Activated CD8-positive, alpha-beta memory T cell treated with anti-CD3 and anti-CD28 coated beads, Interleukin-2, amount 50 U/mL, for 1 hour (primary cell): ENCODE results near the gene ZBTB46.
"Not testable (repeated sequence)": the region's sequence is repeated elsewhere in the genome, so short reads cannot be mapped to it uniquely, and the experiment has no call there.

Source experiments
- DNase-seq: peaks from one replicate; pipeline ENCODE4 v3.0.0-alpha.2; 2020; ENCODE audit errors: extremely low read depth

Gene ZBTB46

GRCh38 chr20:63858393-63859165 lies 27.5 kb upstream of the ZBTB46 start:
- no peak for DNase-seq

DNA sequence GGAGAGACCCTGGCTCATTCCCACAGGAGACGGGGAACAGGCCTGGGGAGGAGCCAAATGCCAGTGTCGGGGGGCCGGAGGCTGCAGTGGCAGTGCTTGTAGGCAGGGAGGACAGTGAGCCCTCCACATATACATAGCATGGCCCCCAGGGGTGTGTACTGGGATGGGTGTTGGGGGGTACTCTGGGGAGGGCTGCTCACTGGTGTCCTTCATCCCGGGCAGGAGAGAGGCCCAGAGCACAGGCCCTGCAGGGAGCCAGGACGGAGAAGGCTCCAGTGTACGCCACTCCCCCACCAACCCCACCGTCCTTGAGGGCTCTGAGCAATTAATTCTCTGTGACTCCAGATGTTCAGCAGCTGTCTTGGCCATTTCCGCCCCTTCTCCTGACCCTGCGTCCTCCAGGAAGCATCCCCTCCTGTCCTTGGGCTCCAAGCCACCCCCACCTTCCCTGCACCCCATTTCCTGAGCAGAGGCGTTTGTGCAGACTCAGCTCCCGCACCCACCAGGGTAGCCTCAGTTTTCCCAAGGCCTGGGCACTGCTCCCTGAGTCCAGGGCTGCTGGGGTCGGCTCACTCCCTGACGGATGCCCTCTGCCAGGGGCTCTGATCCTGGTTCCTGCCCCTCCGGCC lies 26.8 kb upstream of the ZBTB46 start:
- DNase-seq, result no peak

DNA sequence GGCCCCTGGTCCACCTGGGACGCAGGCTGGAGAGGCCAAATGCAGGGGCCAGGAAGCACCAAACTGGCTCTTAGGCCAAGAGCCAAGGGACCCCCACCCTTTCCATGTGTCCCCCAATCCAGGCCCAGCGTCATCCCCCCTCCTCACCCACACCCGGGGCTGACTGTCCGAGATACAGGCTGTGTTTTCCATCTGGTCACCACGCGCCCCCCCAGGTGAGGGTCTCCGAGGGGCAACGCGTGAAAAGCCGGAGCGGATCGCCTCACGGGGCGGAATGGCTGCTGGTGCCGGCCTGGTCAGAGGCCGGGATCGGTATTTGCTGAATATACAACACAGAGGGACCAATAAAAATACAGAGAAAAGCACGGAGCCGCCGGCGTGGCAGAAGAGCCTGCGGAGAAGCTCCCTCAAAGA lies 25.0 kb upstream of the ZBTB46 start:
- no peak for DNase-seq

GRCh38 chr20:63855363-63856097 lies 24.5 kb upstream of the ZBTB46 start:
- no peak for DNase-seq

- DNase-seq, result no peak
These were observed 23.8 kb upstream of the ZBTB46 start for GRCh38 chr20:63854766-63855362.

DNA sequence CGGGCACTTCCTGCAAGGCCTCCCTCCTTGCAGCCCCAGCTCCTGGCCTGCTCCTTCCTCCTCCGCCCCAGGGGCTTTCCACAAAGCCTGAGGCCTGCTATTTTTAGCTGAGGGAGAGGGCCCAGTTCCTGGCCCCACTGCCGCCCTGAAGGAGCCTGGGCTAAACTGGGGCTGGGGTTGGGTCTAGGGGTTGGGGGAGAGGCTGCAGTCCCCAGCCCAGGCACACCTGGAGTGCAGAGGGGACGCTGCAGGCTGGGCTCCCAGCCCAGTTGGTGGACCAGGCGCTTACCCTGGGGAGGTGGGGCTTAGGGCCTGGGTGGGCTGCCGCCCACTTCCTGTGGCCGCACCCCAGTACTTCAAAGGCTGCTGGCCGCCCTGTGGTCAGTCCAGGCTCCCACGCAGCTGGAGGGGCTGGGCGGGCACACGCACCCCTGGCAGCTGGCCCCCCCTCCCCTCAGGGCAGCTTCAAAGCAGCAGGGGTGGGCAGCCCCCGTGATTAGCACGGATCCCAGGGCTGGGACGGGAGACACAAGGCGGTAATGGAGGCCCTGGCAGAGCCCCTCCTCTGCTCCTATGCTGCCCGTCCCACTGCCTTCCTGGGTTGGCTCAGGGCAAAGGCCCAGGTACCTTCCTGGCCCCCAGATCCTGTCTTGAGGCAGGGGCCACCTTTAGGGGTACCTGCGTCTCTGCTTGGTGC lies 23.2 kb upstream of the ZBTB46 start:
- DNase-seq, result no peak

DNA sequence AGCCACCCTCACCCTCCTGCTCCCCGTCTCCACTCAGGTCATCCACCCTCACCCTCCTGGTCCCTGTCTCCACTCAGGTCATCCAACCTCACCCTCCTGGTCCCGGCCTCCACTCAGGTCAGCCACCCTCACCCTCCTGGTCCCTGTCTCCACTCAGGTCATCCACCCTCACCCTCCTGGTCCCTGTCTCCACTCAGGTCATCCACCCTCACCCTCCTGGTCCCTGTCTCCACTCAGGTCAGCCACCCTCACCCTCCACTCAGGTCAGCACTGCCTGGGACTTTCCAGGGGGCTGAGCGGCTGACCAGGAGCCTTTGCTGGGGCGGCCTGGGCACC lies 22.6 kb upstream of the ZBTB46 start:
- not testable (repeated sequence) for DNase-seq

DNA sequence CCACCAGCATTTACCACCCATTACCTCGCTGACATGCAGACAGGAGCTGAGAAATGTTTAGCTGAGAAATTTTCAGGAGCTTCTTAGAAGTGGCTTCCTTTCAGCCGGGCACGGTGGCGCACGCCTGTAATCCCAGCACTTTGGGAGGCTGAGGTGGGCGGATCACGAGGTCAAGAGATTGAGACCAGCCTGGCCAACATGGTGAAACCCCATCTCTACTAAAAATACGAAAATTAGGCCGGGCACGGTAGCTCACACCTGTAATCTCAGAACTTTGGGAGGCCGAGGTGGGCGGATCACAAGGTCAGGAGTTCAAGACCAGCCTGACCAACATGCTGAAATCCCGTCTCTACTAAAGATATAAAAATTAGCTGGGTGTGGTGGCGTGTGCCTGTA lies 20.5 kb upstream of the ZBTB46 start:
- DNase-seq, result not testable (repeated sequence)

- DNase-seq, result no peak
These were observed 19.9 kb upstream of the ZBTB46 start for GRCh38 chr20:63850689-63851547.

DNA sequence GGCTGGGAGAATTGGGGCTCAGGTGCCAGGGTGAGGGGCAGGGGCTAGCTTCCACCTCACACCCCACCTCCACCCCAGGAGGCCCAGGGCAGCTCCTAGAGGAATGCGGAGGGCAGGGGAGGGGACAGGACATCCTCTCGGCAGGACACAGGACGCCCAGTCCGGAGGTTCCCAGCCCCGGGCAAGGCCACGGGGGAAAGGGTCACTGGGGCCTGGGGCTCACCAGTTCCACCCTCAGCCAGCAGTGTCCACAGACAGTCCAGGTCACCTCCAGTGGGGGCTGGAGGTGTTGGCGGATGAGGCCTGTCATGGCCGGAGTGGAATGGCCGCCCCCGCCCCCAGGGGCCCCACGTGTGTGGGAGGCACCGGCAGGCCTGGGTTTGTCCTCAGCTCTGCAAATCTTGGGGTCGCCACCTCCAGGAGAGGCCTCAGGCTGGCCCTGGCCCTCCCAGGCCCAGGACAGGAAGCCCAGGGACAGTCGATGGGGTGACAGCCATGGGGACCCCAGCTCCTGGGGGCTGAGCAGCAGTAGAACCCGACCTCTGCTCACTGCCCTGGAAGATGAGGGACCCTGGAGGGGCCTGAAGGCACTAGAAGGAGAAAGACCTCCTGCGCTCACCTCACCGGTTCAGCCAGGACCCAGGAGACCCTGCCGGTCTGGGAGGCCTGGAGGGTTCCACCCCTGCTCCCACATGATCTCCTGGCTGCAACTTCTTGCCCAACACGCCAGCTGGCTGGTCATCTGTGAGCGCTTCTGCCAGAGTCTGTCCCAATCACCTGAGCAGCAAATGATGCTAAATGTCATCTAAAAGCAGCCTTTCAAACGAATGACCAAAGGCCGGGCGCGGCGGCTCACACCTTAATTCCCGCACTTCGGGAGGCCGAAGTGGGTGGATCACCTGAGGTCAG lies 17.2 kb upstream of the ZBTB46 start:
- DNase-seq, result no peak

- no peak for DNase-seq
These were observed 16.4 kb upstream of the ZBTB46 start for GRCh38 chr20:63847237-63848002.

GRCh38 chr20:63846888-63847236 lies 15.8 kb upstream of the ZBTB46 start:
- no peak for DNase-seq

DNA sequence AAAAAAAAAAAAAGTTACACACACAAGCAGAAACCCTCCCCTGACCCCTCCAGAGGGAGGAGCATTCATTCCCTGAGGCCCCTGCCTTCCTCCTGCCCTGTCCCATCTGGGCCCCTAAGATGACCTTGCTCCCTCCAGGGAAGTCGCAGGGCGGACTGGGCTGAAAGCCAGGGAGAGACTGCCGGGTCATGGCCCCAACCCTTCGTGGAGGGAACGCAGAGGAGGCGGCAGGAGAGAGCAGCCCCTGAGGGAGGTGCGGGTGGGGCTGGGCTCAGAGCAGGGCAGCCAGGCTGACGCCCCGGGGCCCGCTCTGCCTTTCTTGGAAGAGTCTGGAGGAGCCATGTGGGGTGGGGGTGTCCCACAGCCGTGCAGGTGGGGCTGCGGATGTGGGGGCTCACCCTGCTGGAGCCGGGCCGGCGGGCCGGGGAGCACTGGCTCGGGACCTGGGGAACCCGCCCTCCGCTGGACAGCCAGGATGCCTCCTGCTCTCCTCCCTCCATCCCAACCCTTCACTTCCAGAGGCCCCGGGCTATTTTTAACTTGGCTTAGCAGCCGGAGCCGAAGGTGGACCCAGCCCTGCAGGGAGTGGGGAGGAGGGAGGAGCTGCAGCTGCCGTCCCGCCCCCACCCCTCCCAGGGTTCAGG lies 15.2 kb upstream of the ZBTB46 start:
- DNase-seq, result no peak

DNA sequence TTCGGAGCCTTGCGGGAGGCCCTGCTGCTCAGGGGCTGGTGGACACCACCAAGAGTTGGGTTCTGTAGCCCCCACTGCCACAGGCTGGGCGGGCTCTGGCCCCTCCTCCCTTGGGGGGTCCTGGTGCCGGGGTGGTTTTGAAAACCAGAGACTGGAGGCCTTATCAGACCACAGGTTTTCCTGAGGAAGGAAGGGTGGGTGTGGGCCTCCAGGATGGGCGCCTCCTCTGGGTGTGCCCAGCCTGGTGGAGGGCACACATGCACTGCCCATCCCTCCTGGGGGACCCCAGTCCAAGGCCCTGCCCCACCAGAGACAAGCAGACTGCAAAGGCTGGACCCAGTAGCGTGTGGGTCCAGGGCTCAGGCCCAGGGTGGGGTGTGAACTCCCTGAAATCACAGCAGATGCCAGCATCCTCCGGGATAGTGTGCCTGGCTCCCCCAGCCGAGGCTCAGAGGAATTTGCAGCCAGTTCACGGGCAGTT lies 13.5 kb upstream of the ZBTB46 start:
- DNase-seq, result no peak

DNA sequence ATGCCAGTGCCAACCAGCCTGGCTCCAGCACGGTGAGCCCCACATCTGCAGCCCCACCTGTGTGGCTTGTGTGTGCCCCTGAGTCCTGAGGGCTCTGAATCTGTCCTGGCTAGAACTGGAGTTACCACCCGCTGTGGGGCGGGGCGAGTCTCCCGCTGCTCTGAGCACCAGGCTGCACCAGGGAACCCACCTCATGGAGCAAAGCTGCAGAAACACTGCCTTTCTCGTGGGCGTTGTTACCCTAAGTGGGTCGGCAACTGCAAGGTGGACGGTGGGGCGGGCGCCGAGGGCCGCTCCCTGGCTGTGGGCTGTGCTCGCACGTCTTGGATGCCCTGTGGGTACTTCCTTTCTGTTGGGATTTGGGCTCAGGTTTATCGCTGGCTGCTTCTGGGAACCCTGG lies 12.7 kb upstream of the ZBTB46 start:
- DNase-seq, result no peak

DNA sequence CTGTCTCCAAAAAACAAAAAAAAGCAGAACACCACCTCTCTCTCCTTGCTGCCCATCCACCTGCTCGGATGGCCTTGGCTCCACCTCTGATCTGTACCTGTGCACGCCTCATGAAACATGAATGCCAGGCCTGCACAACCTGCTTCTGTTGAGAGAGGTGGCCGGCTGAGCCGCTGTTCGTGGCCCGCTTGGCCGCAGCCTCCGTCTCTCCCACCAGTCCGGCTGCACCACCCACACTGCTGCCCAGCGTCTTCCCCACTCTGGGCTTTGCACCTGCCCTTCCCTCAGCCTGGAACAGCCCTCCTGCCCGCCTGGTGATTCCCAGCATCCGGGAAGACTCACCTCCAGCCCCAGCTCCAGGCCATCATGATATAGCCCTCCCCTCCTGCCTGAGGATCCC lies 12.2 kb upstream of the ZBTB46 start:
- DNase-seq, result no peak

- DNase-seq, result no peak
These were observed 11.2 kb upstream of the ZBTB46 start for GRCh38 chr20:63842258-63842657.

DNA sequence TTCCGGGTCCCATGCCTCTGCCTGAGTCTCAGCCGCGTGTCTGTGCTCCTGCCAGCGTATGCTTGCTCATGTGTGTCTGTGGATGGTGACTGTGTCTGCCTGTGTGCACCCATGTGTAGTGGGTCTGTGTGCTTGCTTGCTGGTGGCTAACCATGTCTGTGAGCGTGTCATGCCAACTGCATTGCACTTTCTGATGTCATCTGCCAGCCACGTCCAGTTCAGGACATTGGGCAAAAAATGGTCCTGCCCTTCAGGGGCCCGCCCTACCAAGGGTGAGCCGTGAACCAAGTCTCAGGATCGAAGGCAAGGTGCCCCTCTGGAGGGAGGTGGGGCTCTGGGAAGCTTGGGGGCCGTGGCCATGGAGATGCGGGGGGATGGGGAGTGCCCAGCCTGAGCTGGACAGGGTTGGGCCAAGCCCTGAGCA lies 9.4 kb upstream of the ZBTB46 start:
- no peak for DNase-seq

- DNase-seq, result no peak
These were observed 8.6 kb upstream of the ZBTB46 start for GRCh38 chr20:63839620-63840019.
